H1 (cell line): ENCODE measurements around the gene AP2A2.

Source experiments
- EZH2 ChIP-seq: fragments of 200-600 bp; sonication (generic); IDR thresholded peaks from 2 replicates; pipeline ENCODE4 v1.7.1; 2012; ENCODE audit warnings: low read depth, mild to moderate bottlenecking, moderate library complexity, low read length, inconsistent platforms; ENCODE audit not compliant: severe bottlenecking
- GTF2F1 ChIP-seq: IDR thresholded peaks from 2 replicates; pipeline ENCODE4 v1.6.1; 2012; ENCODE audit warnings: low read depth, low read length, improper control_type of control experiment, borderline replicate concordance
- JUN ChIP-seq: IDR thresholded peaks from 2 replicates; pipeline ENCODE4 v1.6.1; 2011; ENCODE audit warnings: low read depth, mild to moderate bottlenecking, improper control_type of control experiment, low read length
- KDM5A ChIP-seq: fragments of 200-600 bp; IDR thresholded peaks from 2 replicates; pipeline ENCODE4 v1.7.1; 2012; ENCODE audit warnings: mild to moderate bottlenecking, low read length, inconsistent platforms, mixed read lengths
- POLR2A ChIP-seq, 2 experiments: IDR thresholded peaks; 1 replicate in 1 of 2; 2 replicates in 1 of 2; pipeline ENCODE4 v1.6.1; 2011; ENCODE audit warnings: low read depth in 2 of 2, low read length in 2 of 2, mild to moderate bottlenecking in 2 of 2; ENCODE audit errors: control extremely low read depth in 1 of 2
- POLR2AphosphoS5 ChIP-seq: IDR thresholded peaks from 2 replicates; pipeline ENCODE4 v1.6.1; 2011; ENCODE audit warnings: low read depth, low read length
- SAP30 ChIP-seq: fragments of 300-600 bp; sonication (generic); IDR thresholded peaks from 2 replicates; pipeline ENCODE4 v1.7.1; 2012; ENCODE audit warnings: low read length, moderate library complexity, mild to moderate bottlenecking, inconsistent platforms; ENCODE audit not compliant: insufficient read depth, insufficient replicate concordance
- SIX5 ChIP-seq: IDR thresholded peaks from 2 replicates; pipeline ENCODE4 v1.6.1; 2011; ENCODE audit warnings: mild to moderate bottlenecking, low read depth, low read length
- SRF ChIP-seq: IDR thresholded peaks from 2 replicates; pipeline ENCODE4 v1.6.1; 2011; ENCODE audit warnings: mild to moderate bottlenecking, low read depth, low read length, moderate library complexity
- TAF1 ChIP-seq: IDR thresholded peaks from 2 replicates; pipeline ENCODE4 v1.6.1; 2011; ENCODE audit warnings: mild to moderate bottlenecking, low read depth, low read length
- YY1 ChIP-seq: IDR thresholded peaks from 2 replicates; pipeline ENCODE4 v1.6.1; 2011; ENCODE audit warnings: low read depth, mild to moderate bottlenecking, low read length
- TF ChIP-seq, protein P1 (sequence below), 3 experiments: IDR thresholded peaks; 1 replicate in 2 of 3; 2 replicates in 1 of 3; pipeline versions ENCODE4 v1.5.1 to v1.6.1; 2011; ENCODE audit warnings: low read length in 3 of 3, mild to moderate bottlenecking in 3 of 3, inconsistent platforms in 2 of 3, low read depth in 1 of 3, moderate library complexity in 1 of 3; ENCODE audit not compliant: insufficient read depth in 1 of 3; ENCODE audit errors: control extremely low read depth in 1 of 3

DNA sequence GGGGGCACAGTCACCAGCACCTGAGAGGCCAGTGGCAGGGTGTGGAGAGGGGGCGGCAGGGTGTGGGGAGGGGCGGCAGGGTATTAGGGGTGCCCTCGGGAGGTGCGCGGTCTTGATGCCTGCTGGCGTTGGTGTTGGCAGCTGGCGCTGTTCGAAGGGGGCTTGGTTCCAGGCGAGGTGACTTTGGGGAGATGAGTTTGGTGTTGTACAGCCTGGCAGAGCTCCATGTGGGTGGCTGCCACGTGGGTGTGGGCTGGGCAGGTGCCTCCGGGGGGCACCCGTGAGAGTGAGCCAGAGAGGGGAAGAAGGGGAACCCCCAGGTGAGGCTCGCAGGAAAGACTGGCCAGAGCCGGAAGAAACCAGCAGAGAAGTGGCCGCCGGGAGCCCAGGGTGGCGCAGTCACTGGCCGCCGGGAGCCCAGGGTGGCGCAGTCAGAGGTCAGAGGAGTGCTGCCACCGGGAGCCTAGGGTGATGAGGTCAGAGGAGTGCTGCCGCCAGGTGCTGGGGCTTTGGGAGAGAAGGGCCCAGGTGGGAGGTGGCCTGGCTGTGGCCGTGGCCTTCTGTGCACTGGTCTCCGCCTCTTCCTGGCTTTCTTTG is 66.1 kb downstream of the AP2A2 start:
- TF ChIP-seq, protein P1, sequence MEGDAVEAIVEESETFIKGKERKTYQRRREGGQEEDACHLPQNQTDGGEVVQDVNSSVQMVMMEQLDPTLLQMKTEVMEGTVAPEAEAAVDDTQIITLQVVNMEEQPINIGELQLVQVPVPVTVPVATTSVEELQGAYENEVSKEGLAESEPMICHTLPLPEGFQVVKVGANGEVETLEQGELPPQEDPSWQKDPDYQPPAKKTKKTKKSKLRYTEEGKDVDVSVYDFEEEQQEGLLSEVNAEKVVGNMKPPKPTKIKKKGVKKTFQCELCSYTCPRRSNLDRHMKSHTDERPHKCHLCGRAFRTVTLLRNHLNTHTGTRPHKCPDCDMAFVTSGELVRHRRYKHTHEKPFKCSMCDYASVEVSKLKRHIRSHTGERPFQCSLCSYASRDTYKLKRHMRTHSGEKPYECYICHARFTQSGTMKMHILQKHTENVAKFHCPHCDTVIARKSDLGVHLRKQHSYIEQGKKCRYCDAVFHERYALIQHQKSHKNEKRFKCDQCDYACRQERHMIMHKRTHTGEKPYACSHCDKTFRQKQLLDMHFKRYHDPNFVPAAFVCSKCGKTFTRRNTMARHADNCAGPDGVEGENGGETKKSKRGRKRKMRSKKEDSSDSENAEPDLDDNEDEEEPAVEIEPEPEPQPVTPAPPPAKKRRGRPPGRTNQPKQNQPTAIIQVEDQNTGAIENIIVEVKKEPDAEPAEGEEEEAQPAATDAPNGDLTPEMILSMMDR (IDR thresholded peaks at IDR 0.05; ENCODE audit: control extremely low read depth in 1 of 3, insufficient read depth in 1 of 3, low read depth in 1 of 3, low read length in 3 of 3): no peak
- TF ChIP-seq SIX5 (no peak), GTF2F1 (no peak), EZH2 (no peak), JUN (no peak), KDM5A (no peak), YY1 (no peak), POLR2AphosphoS5 (no peak), SAP30 (no peak), TAF1 (no peak), SRF (no peak), POLR2A (IDR thresholded peaks at IDR 0.05; ENCODE audit: control extremely low read depth in 1 of 2, low read depth in 2 of 2, low read length in 2 of 2) (no peak)
